HG03175 (cell line): Measurements from ENCODE around the gene NCAPG2.

ENCODE experiments used
- ATAC-seq: cut with Tn5 transposase; IDR thresholded peaks from one replicate; pipeline ENCODE4 v1.9.1; 2021; ENCODE audit warnings: mild to moderate bottlenecking, moderate library complexity; ENCODE audit not compliant: unreplicated experiment

Gene NCAPG2

DNA sequence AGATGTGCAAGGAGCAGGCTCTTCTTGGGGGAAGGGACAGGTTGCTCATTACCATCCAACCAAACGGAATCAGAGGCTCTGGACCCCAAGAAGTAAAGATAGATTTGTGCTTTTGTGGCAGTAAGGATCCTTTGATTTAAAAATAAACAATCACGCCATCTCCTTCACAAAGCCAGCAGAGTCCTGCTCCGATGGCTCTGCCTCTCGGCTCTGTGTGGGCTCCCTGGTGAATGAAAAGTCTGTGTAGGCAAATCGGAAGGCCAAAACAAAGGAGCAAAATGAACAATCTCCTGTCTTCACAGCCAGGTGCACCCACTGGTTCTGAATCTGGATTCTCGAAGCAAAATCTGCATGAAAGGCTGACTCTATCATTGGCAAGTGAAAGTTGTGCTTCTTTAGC is 120.8 kb downstream of the NCAPG2 start:
- ATAC-seq: no peak

DNA sequence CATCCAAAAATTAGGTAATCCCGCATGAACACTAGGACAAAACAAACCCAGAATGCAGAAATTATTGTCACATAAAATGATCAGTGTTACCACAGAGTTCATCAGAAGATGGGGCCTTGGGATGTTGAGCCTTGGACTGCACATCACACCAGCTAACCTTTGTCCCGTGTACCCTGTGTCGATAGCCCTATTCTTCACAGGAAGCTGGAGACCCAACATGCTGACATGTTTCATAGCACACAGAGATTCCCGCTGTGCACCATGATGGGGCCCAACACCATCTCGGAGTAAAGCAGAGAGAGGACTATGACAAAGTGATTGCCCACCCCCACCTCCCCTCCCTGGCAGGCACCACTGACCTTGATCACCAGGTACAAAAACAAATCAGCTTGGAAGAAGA is 121.5 kb downstream of the NCAPG2 start:
- no peak for ATAC-seq

DNA sequence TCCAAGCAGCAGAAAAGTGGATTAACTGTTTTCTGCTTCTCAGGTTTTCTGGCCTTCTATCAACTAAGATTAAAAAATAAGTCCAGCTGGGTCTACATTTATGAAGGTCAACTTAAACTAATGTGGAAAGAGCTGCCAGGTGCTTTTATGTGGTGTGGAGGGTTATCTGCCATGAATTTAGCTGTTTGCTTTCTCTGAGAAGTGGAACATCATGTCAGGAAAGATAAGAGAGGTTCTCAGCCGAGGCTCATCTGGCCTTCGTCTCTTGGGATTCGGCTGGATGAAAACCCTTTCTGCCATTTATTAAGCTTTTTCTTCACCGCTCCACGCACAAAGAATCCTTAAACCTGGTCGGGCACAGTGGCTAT is 122.5 kb downstream of the NCAPG2 start:
- no peak for ATAC-seq

- ATAC-seq: no peak
Observed at GRCh38 chr7:158581440-158582088, 123.0 kb downstream of the NCAPG2 start.
